Epithelial cell of proximal tubule (primary cell): Measurements from ENCODE around the gene VEGFB. TPM values are rescaled to one million over a fixed set of nuclear protein-coding genes. Genes with fewer than 3 reads are reported as not detected.
"Not testable (repeated sequence)": the region's sequence is repeated elsewhere in the genome, so short reads cannot be mapped to it uniquely, and the experiment has no call there.

ENCODE experiments used
- DNase-seq: peaks from one replicate; pipeline ENCODE4 v3.0.0-alpha.2; 2011; ENCODE audit warnings: low read depth
- H3K4me3 ChIP-seq: 2 replicates; pipeline ENCODE4 v1.5.1; 2011; ENCODE audit warnings: low read depth, mild to moderate bottlenecking, low read length
- total RNA-seq: library from RNA; depleted of rRNA; stranded (reverse); fragments of >200 nt; gene quantifications from 2 replicates; pipeline ENCODE4 v1.2.3, GENCODE V29; 2015
- TF ChIP-seq, protein P1 (sequence below): conservative IDR thresholded peaks from 2 replicates; pipeline ENCODE4 v1.5.1; 2012; ENCODE audit warnings: low read depth, mild to moderate bottlenecking, low read length

Gene VEGFB
- total RNA-seq, 1 donor from 2014 or later, result 15.6 TPM

DNA sequence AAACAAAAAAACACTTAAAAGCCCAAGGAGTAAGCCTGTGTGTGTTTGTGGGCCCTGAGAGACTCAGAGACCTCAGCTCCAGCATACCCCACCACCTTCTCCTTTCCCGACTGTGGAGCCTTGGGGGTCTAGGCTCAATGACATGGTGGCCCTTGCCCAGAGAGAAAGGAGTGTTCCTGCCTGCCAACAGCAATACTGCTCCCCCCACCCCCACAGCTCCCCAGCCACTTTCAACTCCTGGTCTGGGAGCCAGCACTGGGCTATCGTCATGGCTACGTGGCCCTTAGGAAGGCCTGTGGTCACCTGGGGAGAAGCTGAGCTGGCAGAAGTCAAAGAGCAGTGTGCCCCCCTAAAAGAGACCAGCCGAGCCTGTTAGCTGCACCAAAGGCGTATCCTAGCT, 9.7 kb downstream of the VEGFB start:
- peak overlapping the region; percentile 3 for H3K4me3 ChIP-seq
- DNase-seq, result no peak
- TF ChIP-seq, protein P1, sequence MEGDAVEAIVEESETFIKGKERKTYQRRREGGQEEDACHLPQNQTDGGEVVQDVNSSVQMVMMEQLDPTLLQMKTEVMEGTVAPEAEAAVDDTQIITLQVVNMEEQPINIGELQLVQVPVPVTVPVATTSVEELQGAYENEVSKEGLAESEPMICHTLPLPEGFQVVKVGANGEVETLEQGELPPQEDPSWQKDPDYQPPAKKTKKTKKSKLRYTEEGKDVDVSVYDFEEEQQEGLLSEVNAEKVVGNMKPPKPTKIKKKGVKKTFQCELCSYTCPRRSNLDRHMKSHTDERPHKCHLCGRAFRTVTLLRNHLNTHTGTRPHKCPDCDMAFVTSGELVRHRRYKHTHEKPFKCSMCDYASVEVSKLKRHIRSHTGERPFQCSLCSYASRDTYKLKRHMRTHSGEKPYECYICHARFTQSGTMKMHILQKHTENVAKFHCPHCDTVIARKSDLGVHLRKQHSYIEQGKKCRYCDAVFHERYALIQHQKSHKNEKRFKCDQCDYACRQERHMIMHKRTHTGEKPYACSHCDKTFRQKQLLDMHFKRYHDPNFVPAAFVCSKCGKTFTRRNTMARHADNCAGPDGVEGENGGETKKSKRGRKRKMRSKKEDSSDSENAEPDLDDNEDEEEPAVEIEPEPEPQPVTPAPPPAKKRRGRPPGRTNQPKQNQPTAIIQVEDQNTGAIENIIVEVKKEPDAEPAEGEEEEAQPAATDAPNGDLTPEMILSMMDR, result no peak

GRCh38 chr11:64244966-64245365, 10.6 kb downstream of the VEGFB start:
- TF ChIP-seq, protein P1, result no peak
- H3K4me3 ChIP-seq, result peak overlapping the region; percentile 95
- no peak for DNase-seq

DNA sequence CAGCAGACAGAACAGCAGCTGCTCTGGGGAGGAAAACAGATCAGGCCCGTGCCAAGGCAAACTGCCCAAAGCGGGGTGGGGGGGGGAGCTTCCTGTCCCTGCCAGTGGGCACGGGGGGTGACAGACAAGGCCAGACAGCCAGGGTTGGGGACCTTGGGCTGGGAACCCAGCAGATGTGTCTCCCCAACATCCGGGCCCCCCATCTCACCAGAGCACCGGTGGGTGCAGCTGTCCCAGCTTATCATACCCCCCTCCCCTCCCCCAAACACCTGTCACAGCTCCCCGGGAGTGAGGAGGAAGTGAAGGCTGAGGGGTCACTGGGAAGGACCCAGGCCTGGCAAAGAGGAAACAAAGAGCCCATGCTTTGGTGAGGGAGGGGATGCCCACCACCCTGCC, 11.0 kb downstream of the VEGFB start:
- DNase-seq, result no peak
- TF ChIP-seq, protein P1, result no peak
- H3K4me3 ChIP-seq, result peak overlapping the region; percentile 95

DNA sequence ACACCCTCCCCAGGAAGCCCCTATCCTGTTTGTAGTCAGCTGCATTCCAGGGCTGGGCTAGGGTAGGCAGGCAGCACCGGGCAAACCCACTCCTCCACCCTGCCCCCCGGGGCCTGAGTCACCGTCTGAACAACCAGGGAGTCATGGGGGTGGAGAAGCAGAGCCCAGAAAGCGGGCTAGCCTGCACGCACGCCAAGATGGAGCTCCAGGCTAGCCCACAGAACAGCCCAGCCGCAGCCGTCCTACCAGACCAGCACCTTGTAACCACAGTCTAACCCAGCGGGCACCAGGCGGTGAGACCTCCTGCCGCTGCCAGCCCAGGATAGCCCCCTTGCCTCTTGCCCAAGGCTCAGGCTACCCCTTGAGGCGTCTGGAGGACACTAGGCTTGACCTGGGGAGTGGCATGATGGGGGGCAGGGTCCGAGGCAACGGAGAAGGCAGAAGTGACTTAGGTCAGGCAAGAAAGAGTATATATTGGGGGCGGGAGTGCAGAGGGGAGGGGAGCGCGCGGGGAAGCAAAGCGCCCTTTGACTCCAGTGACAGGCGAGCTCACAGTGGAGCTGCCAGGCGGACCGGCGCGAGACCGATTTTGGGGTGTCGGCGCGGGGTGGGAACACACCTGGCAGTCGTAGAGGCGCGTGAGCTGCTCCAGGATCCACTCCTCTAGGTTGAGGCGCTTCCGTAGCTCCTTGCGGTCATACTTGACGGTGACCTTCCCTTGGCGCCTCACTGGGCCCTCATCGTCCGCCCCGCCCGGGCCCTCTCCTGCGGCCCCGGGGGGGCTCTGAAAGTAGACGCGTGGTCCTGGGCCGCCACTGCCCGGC, 11.6 kb downstream of the VEGFB start:
- H3K4me3 ChIP-seq, result peak overlapping the region; percentile 95
- no peak for DNase-seq
- TF ChIP-seq, protein P1, result no peak

GRCh38 chr11:64246621-64246870, 12.2 kb downstream of the VEGFB start:
- peak overlapping the region; percentile 95 for H3K4me3 ChIP-seq
- DNase-seq, result not testable (repeated sequence)

GRCh38 chr11:64246871-64247728, 12.7 kb downstream of the VEGFB start, which contains the start of gene PPP1R14B:
Gene PPP1R14B, minus strand, starts transcription at chr11:64246943. Its CDS starts 270 bp downstream, at chr11:64246673.
- no peak for DNase-seq

More at GRCh38 chr11:64246871-64247728, 12.7 kb downstream of the VEGFB start, which contains the start of gene PPP1R14B:
- H3K4me3 ChIP-seq, result peak within 1 kb of the TSS; percentile 95
- TF ChIP-seq, protein P1, result no peak
